Activated CD8-positive, alpha-beta T cell treated with anti-CD3 and anti-CD28 coated beads for 36 hours (primary cell): Measurements from ENCODE around the gene NR1H2. TPM values are rescaled to one million over a fixed set of nuclear protein-coding genes. Genes with fewer than 3 reads are reported as not detected.

ENCODE experiments used
- ATAC-seq: fragments of 200-7000 bp; cut with Tn5 transposase; one replicate; pipeline ENCODE4 v1.10.0; 2021; ENCODE audit warnings: mild to moderate bottlenecking, moderate library complexity
- CTCF ChIA-PET: fragments of 350-600 bp; sonication (Branson Sonifier 250); formaldehyde crosslinking; loops from one replicate; lab custom pipeline; 2021; ENCODE audit warnings: antibody characterized with exemption; lab: Charles Lee
- POLR2A ChIA-PET: fragments of 350-600 bp; sonication (Branson Sonifier 250); formaldehyde crosslinking; loops from one replicate; lab custom pipeline; 2021; ENCODE audit warnings: antibody characterized with exemption; lab: Charles Lee
- DNase-seq: peaks from one replicate; pipeline ENCODE4 v3.0.0-alpha.2; 2020
- H3K27ac Mint-ChIP-seq: one replicate; pipeline ENCODE4 v1.8.0; 2021; ENCODE audit warnings: mild to moderate bottlenecking, mixed read lengths
- H3K27me3 Mint-ChIP-seq: one replicate; pipeline ENCODE4 v1.8.0; 2021; ENCODE audit warnings: mixed read lengths
- H3K36me3 Mint-ChIP-seq: one replicate; pipeline ENCODE4 v1.8.0; 2021; ENCODE audit warnings: low read depth, mixed read lengths
- H3K4me1 Mint-ChIP-seq: one replicate; pipeline ENCODE4 v1.8.0; 2021; ENCODE audit warnings: low read depth, mixed read lengths
- H3K4me3 Mint-ChIP-seq: one replicate; pipeline ENCODE4 v1.8.0; 2021; ENCODE audit warnings: mild to moderate bottlenecking, moderate library complexity, mixed read lengths
- H3K9me3 Mint-ChIP-seq: one replicate; pipeline ENCODE4 v1.8.0; 2021; ENCODE audit warnings: mixed read lengths
- CTCF ChIP-seq: fragments of 200-600 bp; IDR thresholded peaks from one replicate; pipeline ENCODE4 v1.8.0; 2022; ENCODE audit warnings: antibody characterized with exemption, mild to moderate bottlenecking
- intact Hi-C: fragments of 100-400 bp; cut with micrococcal nuclease; formaldehyde crosslinking; loops from one replicate; pipeline ENCODE4 v1.10.0; 2022
- total RNA-seq, 2 experiments: library from RNA; stranded (reverse); gene quantifications; one replicate each; pipeline ENCODE4 v1.2.3, GENCODE V29; 2021

Gene NR1H2
- total RNA-seq, 2 experiments from 2014 or later, result 50.9 to 52.3 TPM

GRCh38 chr19:50427318-50427925 is 51.2 kb downstream of the NR1H2 start:
- no peak overlapping the region for H3K4me3 Mint-ChIP-seq
- H3K27me3 Mint-ChIP-seq, result peaks cover 13% of the 10 kb centered on the region
- H3K27ac Mint-ChIP-seq, result no peak overlapping the region
- TF ChIP-seq CTCF, result no peak
- ATAC-seq (no peak), DNase-seq (no peak)
- H3K36me3 Mint-ChIP-seq, result no peaks in the 10 kb centered on the region
- H3K4me1 Mint-ChIP-seq, result peaks cover 11% of the 10 kb centered on the region
- intact Hi-C loops, result no loop called here
- no peaks in the 10 kb centered on the region for H3K9me3 Mint-ChIP-seq
- CTCF ChIA-PET, result interaction anchor here (1.0 kb wide), 1 partner anchor 34 kb away, joined by 3 read pairs; no protein-coding TSS in a partner anchor
- POLR2A ChIA-PET, result interaction anchor here (0.8 to 1.4 kb wide), 5 partner anchors 8 to 63 kb away, joined by 3 to 5 read pairs (median 4); partner anchors contain the start of genes NR1H2 and SPIB

GRCh38 chr19:50427997-50428425 is 51.8 kb downstream of the NR1H2 start:
- ATAC-seq, result no peak

GRCh38 chr19:50428772-50429463 is 52.7 kb downstream of the NR1H2 start:
- no peak overlapping the region for H3K4me3 Mint-ChIP-seq

More at GRCh38 chr19:50427997-50428425, 51.8 kb downstream of the NR1H2 start:
- no peak for DNase-seq
- ChIA-PET CTCF (interaction anchor here (1.0 kb wide), 1 partner anchor 33 kb away, joined by 3 read pairs; no protein-coding TSS in a partner anchor), POLR2A (interaction anchor here (0.8 to 1.4 kb wide), 6 partner anchors 9 to 63 kb away, joined by 3 to 5 read pairs (median 4); partner anchors contain the start of genes NR1H2 and SPIB)
- peaks cover 16% of the 10 kb centered on the region for H3K27me3 Mint-ChIP-seq
- no peaks in the 10 kb centered on the region for H3K36me3 Mint-ChIP-seq
- H3K4me3 Mint-ChIP-seq, result no peak overlapping the region
- TF ChIP-seq CTCF, result no peak
- peaks cover 11% of the 10 kb centered on the region for H3K4me1 Mint-ChIP-seq
- H3K27ac Mint-ChIP-seq, result no peak overlapping the region
- H3K9me3 Mint-ChIP-seq, result no peaks in the 10 kb centered on the region
- intact Hi-C loops, result no loop called here

GRCh38 chr19:50430888-50431342 is 54.7 kb downstream of the NR1H2 start:
- no peaks in the 10 kb centered on the region for H3K36me3 Mint-ChIP-seq
- ChIA-PET POLR2A (no interaction called here), CTCF (interaction anchor here (1.3 to 1.6 kb wide), 2 partner anchors 30 to 62 kb away, joined by 3 to 4 read pairs; no protein-coding TSS in a partner anchor)
- ATAC-seq, result no peak
- H3K4me1 Mint-ChIP-seq, result peaks cover 11% of the 10 kb centered on the region
- peaks cover 19% of the 10 kb centered on the region for H3K27me3 Mint-ChIP-seq
- no peak for DNase-seq
- H3K9me3 Mint-ChIP-seq, result no peaks in the 10 kb centered on the region
- TF ChIP-seq CTCF, result no peak
- H3K4me3 Mint-ChIP-seq, result peak overlapping the region; percentile 77
- peak overlapping the region; percentile 70 for H3K27ac Mint-ChIP-seq
- intact Hi-C loops, result no loop called here

More at GRCh38 chr19:50428772-50429463, 52.7 kb downstream of the NR1H2 start:
- no peak for TF ChIP-seq CTCF
- peaks cover 19% of the 10 kb centered on the region for H3K27me3 Mint-ChIP-seq
- ChIA-PET CTCF (interaction anchor here (1.6 kb wide), 1 partner anchor 60 kb away, joined by 4 read pairs; no protein-coding TSS in a partner anchor), POLR2A (interaction anchor here (1.0 to 1.2 kb wide), 2 partner anchors 9 to 64 kb away, joined by 3 read pairs; no protein-coding TSS in a partner anchor)
- no peaks in the 10 kb centered on the region for H3K9me3 Mint-ChIP-seq
- H3K4me1 Mint-ChIP-seq, result peaks cover 11% of the 10 kb centered on the region
- DNase-seq (no peak), ATAC-seq (no peak)
- H3K36me3 Mint-ChIP-seq, result no peaks in the 10 kb centered on the region
- H3K27ac Mint-ChIP-seq, result no peak overlapping the region
- intact Hi-C loops, result no loop called here
